ENCODE results near the gene CHD1L. TPM values are rescaled to one million over a fixed set of nuclear protein-coding genes. Genes with fewer than 3 reads are reported as not detected.

Gene CHD1L
- total and polyA plus RNA-seq, 2 of the 4 experiments (the other 2 are of a cell fraction), result 31.2 to 47.5 TPM

DNA sequence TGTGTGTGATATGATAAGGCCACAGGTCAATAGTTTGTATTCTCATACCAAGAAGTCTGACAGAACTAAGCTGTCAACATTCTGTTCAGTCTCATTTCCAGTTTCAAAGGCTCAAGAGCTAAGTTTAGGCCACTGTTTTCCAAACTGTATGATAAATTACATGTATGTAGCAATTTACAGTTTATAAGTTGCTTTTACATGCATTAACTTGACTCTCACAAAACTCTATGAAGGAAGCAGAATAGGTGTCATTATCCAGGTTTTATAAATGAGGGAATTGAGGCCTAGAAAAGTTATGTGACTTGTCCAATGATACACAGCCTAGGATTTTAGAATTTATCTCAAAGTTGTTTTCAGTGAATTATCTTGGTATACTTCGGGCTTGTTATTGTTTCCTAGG, 40.7 kb upstream of the CHD1L start:
- no peak overlapping the region for H2BK20ac ChIP-seq (ENCODE audit: low read depth, low read length)
- H3K79me1 ChIP-seq (ENCODE audit: low read depth in 1 of 2, low read length in 2 of 2), result no peaks in the 10 kb centered on the region
- H2BK5ac ChIP-seq (ENCODE audit: low read depth, low read length, poor library complexity, severe bottlenecking), result no peak overlapping the region
- POLR2A ChIA-PET (ENCODE audit: unreplicated experiment), result no interaction called here
- no peak overlapping the region for H3K4ac ChIP-seq (ENCODE audit: low read depth, low read length)
- H2BK120ac ChIP-seq (ENCODE audit: low read depth, low read length), result no peak overlapping the region
- H3K27ac ChIP-seq (ENCODE audit: insufficient read depth, low read length), result no peak overlapping the region
- no peak overlapping the region for H3K18ac ChIP-seq (ENCODE audit: low read depth, low read length)
- BruUV-seq (replicated peaks), result no TSS peak
- H3K27me3 ChIP-seq (ENCODE audit: control insufficient read depth, insufficient read depth, low read length), result no peaks in the 10 kb centered on the region
- H3K36me3 ChIP-seq (ENCODE audit: control insufficient read depth, insufficient read depth, low read length), result no peaks in the 10 kb centered on the region
- H4K5ac ChIP-seq (ENCODE audit: low read depth, low read length), result no peak overlapping the region
- no peaks in the 10 kb centered on the region for H4K20me1 ChIP-seq (ENCODE audit: insufficient read depth, low read length)
- H2AK9ac ChIP-seq (replicated peaks; ENCODE audit: low read depth, low read length, poor library complexity), result no peak overlapping the region
- H3K9me3 ChIP-seq (ENCODE audit: control insufficient read depth, insufficient read depth, low read length), result no peaks in the 10 kb centered on the region
- H3K4me2 ChIP-seq (ENCODE audit: low read depth, low read length), result no peak overlapping the region
- no peak for DNase-seq
- no peak overlapping the region for H2AK5ac ChIP-seq (ENCODE audit: low read depth, low read length)
- no peak overlapping the region for H4K91ac ChIP-seq (ENCODE audit: insufficient read depth, low read depth, low read length)
- no peak overlapping the region for H3K23ac ChIP-seq (ENCODE audit: low read depth, low read length)
- no peaks in the 10 kb centered on the region for H3K4me1 ChIP-seq (ENCODE audit: control insufficient read depth, insufficient read depth, low read length)
- in situ Hi-C loops (cut with MboI; ENCODE audit: low sequenced_read_pairs), result no loop called here
- no peak for ATAC-seq (ENCODE audit: low read depth)
- no peak overlapping the region for H3K9ac ChIP-seq (ENCODE audit: low read depth, low read length)
- no peak overlapping the region for H3K14ac ChIP-seq (replicated peaks; ENCODE audit: low read depth, low read length)
- CTCF ChIA-PET, result no interaction called here
- H3K9me1 ChIP-seq (ENCODE audit: insufficient read depth, low read length), result no peaks in the 10 kb centered on the region
- intact Hi-C loops (cut with micrococcal nuclease), result no loop called here
- no peak overlapping the region for H2AFZ ChIP-seq (replicated peaks; ENCODE audit: low read length, poor library complexity)
- H2BK15ac ChIP-seq (ENCODE audit: low read depth, low read length), result no peak overlapping the region
- H3K4me3 ChIP-seq (ENCODE audit: insufficient read depth, low read depth, low read length), result no peak overlapping the region
- TF ChIP-seq FOS (IDR thresholded peaks at IDR 0.05; ENCODE audit: low read depth, low read length) (no peak), BHLHE40 (IDR thresholded peaks at IDR 0.05; ENCODE audit: low read depth, low read length) (no peak), MAZ (IDR thresholded peaks at IDR 0.05; ENCODE audit: borderline replicate concordance, low read depth, low read length) (no peak), RCOR1 (IDR thresholded peaks at IDR 0.05; ENCODE audit: insufficient replicate concordance, low read length) (no peak), NFE2L2 (IDR thresholded peaks at IDR 0.05; ENCODE audit: low read depth, low read length) (no peak), RFX5 (IDR thresholded peaks at IDR 0.05; ENCODE audit: low read depth, low read length) (no peak), MAFK (IDR thresholded peaks at IDR 0.05; ENCODE audit: low read depth, low read length) (no peak), RAD21 (IDR thresholded peaks at IDR 0.05; ENCODE audit: low read length) (no peak), SMC3 (IDR thresholded peaks at IDR 0.05; ENCODE audit: low read depth, low read length) (no peak), CHD1 (IDR thresholded peaks at IDR 0.05; ENCODE audit: low read depth, low read length) (no peak), POLR2A (IDR thresholded peaks at IDR 0.05; ENCODE audit: low read depth, low read length) (no peak), MXI1 (IDR thresholded peaks at IDR 0.05; ENCODE audit: borderline replicate concordance, low read depth, low read length) (no peak), CEBPB (IDR thresholded peaks at IDR 0.05; ENCODE audit: low read depth, low read length) (no peak)
- TF ChIP-seq, protein P1, sequence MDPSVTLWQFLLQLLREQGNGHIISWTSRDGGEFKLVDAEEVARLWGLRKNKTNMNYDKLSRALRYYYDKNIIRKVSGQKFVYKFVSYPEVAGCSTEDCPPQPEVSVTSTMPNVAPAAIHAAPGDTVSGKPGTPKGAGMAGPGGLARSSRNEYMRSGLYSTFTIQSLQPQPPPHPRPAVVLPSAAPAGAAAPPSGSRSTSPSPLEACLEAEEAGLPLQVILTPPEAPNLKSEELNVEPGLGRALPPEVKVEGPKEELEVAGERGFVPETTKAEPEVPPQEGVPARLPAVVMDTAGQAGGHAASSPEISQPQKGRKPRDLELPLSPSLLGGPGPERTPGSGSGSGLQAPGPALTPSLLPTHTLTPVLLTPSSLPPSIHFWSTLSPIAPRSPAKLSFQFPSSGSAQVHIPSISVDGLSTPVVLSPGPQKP (IDR thresholded peaks at IDR 0.05; ENCODE audit: borderline replicate concordance, low read depth, low read length), result no peak
- TF ChIP-seq, protein P2, sequence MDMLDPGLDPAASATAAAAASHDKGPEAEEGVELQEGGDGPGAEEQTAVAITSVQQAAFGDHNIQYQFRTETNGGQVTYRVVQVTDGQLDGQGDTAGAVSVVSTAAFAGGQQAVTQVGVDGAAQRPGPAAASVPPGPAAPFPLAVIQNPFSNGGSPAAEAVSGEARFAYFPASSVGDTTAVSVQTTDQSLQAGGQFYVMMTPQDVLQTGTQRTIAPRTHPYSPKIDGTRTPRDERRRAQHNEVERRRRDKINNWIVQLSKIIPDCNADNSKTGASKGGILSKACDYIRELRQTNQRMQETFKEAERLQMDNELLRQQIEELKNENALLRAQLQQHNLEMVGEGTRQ (IDR thresholded peaks at IDR 0.05; ENCODE audit: low read depth, low read length), result no peak
- TF ChIP-seq, protein P3, sequence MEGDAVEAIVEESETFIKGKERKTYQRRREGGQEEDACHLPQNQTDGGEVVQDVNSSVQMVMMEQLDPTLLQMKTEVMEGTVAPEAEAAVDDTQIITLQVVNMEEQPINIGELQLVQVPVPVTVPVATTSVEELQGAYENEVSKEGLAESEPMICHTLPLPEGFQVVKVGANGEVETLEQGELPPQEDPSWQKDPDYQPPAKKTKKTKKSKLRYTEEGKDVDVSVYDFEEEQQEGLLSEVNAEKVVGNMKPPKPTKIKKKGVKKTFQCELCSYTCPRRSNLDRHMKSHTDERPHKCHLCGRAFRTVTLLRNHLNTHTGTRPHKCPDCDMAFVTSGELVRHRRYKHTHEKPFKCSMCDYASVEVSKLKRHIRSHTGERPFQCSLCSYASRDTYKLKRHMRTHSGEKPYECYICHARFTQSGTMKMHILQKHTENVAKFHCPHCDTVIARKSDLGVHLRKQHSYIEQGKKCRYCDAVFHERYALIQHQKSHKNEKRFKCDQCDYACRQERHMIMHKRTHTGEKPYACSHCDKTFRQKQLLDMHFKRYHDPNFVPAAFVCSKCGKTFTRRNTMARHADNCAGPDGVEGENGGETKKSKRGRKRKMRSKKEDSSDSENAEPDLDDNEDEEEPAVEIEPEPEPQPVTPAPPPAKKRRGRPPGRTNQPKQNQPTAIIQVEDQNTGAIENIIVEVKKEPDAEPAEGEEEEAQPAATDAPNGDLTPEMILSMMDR (conservative IDR thresholded peaks at IDR 0.05; ENCODE audit: low read depth, low read length), result no peak
- no CpG with 5 or more reads among the region's 1 CpG for WGBS, 2 experiments (ENCODE audit: extremely low coverage in 2 of 2, insufficient read length in 1 of 2)
- H4K8ac ChIP-seq (ENCODE audit: low read depth in 2 of 2, low read length in 2 of 2), result no peak overlapping the region
- dilution Hi-C loops (cut with HindIII; ENCODE audit: low sequenced_read_pairs, unreplicated experiment), result no loop called here
- no peak overlapping the region for H3K56ac ChIP-seq (ENCODE audit: extremely low read depth, insufficient read depth, low read length)

All from IMR-90 (cell line).